ENCODE data around the gene WWOX.

Gene WWOX

GRCh38 chr16:78668393-78668792 is 568.9 kb downstream of the WWOX start:
- Histone ChIP-seq H3K36me3 (replicated peaks; ENCODE audit: insufficient read depth, low read length) (no peaks in the 10 kb centered on the region), H3K9me2 (replicated peaks; ENCODE audit: insufficient read depth, low read length) (no peaks in the 10 kb centered on the region), H3K79me2 (ENCODE audit: low read length) (no peaks in the 10 kb centered on the region), H3K9me3 (replicated peaks; ENCODE audit: insufficient read depth, low read length) (no peaks in the 10 kb centered on the region), H3K27me3 (replicated peaks; ENCODE audit: insufficient read depth, low read length) (no peaks in the 10 kb centered on the region), H3K9ac (ENCODE audit: low read length) (no peak overlapping the region), H3K4me1 (ENCODE audit: low read length) (no peaks in the 10 kb centered on the region), H2AFZ (ENCODE audit: low read length) (no peak overlapping the region), H3F3A (ENCODE audit: insufficient read depth, low read length) (no peaks in the 10 kb centered on the region), H3K4me2 (ENCODE audit: low read depth, low read length) (no peak overlapping the region), H3K4me3 (ENCODE audit: low read length) (no peak overlapping the region), H3K27ac (ENCODE audit: low read length) (no peak overlapping the region), H4K20me1 (ENCODE audit: insufficient read depth, low read length) (no peaks in the 10 kb centered on the region)
- no peak for DNase-seq
- TF ChIP-seq EZH2 (optimal IDR thresholded peaks at IDR 0.05; ENCODE audit: low read depth, low read length) (no peak), CTCF (IDR thresholded peaks at IDR 0.05; ENCODE audit: low read length) (no peak), EZH2phosphoT487 (IDR thresholded peaks at IDR 0.05; ENCODE audit: low read length) (no peak)

- H3K79me2 ChIP-seq (ENCODE audit: low read length) = no peaks in the 10 kb centered on the region
- no peaks in the 10 kb centered on the region for H3F3A ChIP-seq (ENCODE audit: insufficient read depth, low read length)
- DNase-seq = no peak
- H3K27me3 ChIP-seq (replicated peaks; ENCODE audit: insufficient read depth, low read length) = no peaks in the 10 kb centered on the region
- no peaks in the 10 kb centered on the region for H3K4me1 ChIP-seq (ENCODE audit: low read length)
- H3K9me3 ChIP-seq (replicated peaks; ENCODE audit: insufficient read depth, low read length) = no peaks in the 10 kb centered on the region
- no peaks in the 10 kb centered on the region for H3K36me3 ChIP-seq (replicated peaks; ENCODE audit: insufficient read depth, low read length)
- no peak overlapping the region for H3K27ac ChIP-seq (ENCODE audit: low read length)
- H2AFZ ChIP-seq (ENCODE audit: low read length) = no peak overlapping the region
- H3K4me2 ChIP-seq (ENCODE audit: low read depth, low read length) = no peak overlapping the region
- TF ChIP-seq EZH2 (optimal IDR thresholded peaks at IDR 0.05; ENCODE audit: low read depth, low read length) (no peak), EZH2phosphoT487 (IDR thresholded peaks at IDR 0.05; ENCODE audit: low read length) (no peak), CTCF (IDR thresholded peaks at IDR 0.05; ENCODE audit: low read length) (no peak)
- no peaks in the 10 kb centered on the region for H3K9me2 ChIP-seq (replicated peaks; ENCODE audit: insufficient read depth, low read length)
- H3K4me3 ChIP-seq (ENCODE audit: low read length) = no peak overlapping the region
- no peak overlapping the region for H3K9ac ChIP-seq (ENCODE audit: low read length)
- no peaks in the 10 kb centered on the region for H4K20me1 ChIP-seq (ENCODE audit: insufficient read depth, low read length)
These were observed 570.5 kb downstream of the WWOX start for GRCh38 chr16:78669994-78670393.

- H3K9ac ChIP-seq (ENCODE audit: low read length) = no peak overlapping the region
- TF ChIP-seq EZH2phosphoT487 (IDR thresholded peaks at IDR 0.05; ENCODE audit: low read length) = no peak
- TF ChIP-seq EZH2 (optimal IDR thresholded peaks at IDR 0.05; ENCODE audit: low read depth, low read length) = no peak
- no peaks in the 10 kb centered on the region for H3K4me1 ChIP-seq (ENCODE audit: low read length)
- no peaks in the 10 kb centered on the region for H3F3A ChIP-seq (ENCODE audit: insufficient read depth, low read length)
- no peak overlapping the region for H2AFZ ChIP-seq (ENCODE audit: low read length)
- no peaks in the 10 kb centered on the region for H3K9me3 ChIP-seq (replicated peaks; ENCODE audit: insufficient read depth, low read length)
- DNase-seq = no peak
- no peaks in the 10 kb centered on the region for H3K27me3 ChIP-seq (replicated peaks; ENCODE audit: insufficient read depth, low read length)
- H3K79me2 ChIP-seq (ENCODE audit: low read length) = no peaks in the 10 kb centered on the region
- no peaks in the 10 kb centered on the region for H3K36me3 ChIP-seq (replicated peaks; ENCODE audit: insufficient read depth, low read length)
- H3K4me3 ChIP-seq (ENCODE audit: low read length) = no peak overlapping the region
- no peaks in the 10 kb centered on the region for H3K9me2 ChIP-seq (replicated peaks; ENCODE audit: insufficient read depth, low read length)
- H3K27ac ChIP-seq (ENCODE audit: low read length) = no peak overlapping the region
- no peak overlapping the region for H3K4me2 ChIP-seq (ENCODE audit: low read depth, low read length)
- H4K20me1 ChIP-seq (ENCODE audit: insufficient read depth, low read length) = no peaks in the 10 kb centered on the region
These were observed 573.5 kb downstream of the WWOX start for GRCh38 chr16:78672779-78673556.

- Histone ChIP-seq H3F3A (ENCODE audit: insufficient read depth, low read length) (no peaks in the 10 kb centered on the region), H3K9me3 (replicated peaks; ENCODE audit: insufficient read depth, low read length) (no peaks in the 10 kb centered on the region), H3K4me1 (ENCODE audit: low read length) (no peaks in the 10 kb centered on the region), H4K20me1 (ENCODE audit: insufficient read depth, low read length) (no peaks in the 10 kb centered on the region), H3K27me3 (replicated peaks; ENCODE audit: insufficient read depth, low read length) (no peaks in the 10 kb centered on the region), H3K79me2 (ENCODE audit: low read length) (no peaks in the 10 kb centered on the region), H3K9me2 (replicated peaks; ENCODE audit: insufficient read depth, low read length) (no peaks in the 10 kb centered on the region), H3K9ac (ENCODE audit: low read length) (no peak overlapping the region), H2AFZ (ENCODE audit: low read length) (no peak overlapping the region), H3K4me2 (ENCODE audit: low read depth, low read length) (no peak overlapping the region), H3K36me3 (replicated peaks; ENCODE audit: insufficient read depth, low read length) (no peaks in the 10 kb centered on the region), H3K4me3 (ENCODE audit: low read length) (no peak overlapping the region), H3K27ac (ENCODE audit: low read length) (no peak overlapping the region)
- TF ChIP-seq EZH2phosphoT487 (IDR thresholded peaks at IDR 0.05; ENCODE audit: low read length) = no peak
- no peak for DNase-seq
These were observed 574.4 kb downstream of the WWOX start for GRCh38 chr16:78673884-78674283.

All from MM.1S (cell line).